SK-N-SH treated with all-trans-retinoic acid at 6 μM for 48 hours (cell line): Measurements from ENCODE around the gene NBPF1.
"Not testable (repeated sequence)": the region's sequence is repeated elsewhere in the genome, so short reads cannot be mapped to it uniquely, and the experiment has no call there.

Experiments used
- ATAC-seq: fragments of 200-7000 bp; cut with Tn5 transposase; 3 replicates; pipeline ENCODE4 v1.9.1; 2020; ENCODE audit warnings: mild to moderate bottlenecking, moderate library complexity
- ARNTL ChIP-seq: fragments of 450-650 bp; formaldehyde crosslinking; IDR thresholded peaks from 2 replicates; pipeline ENCODE4 v1.5.0; 2020; ENCODE audit warnings: low read depth, mild to moderate bottlenecking, moderate library complexity, borderline replicate concordance
- BACH2 ChIP-seq: fragments of 250-450 bp; sonication (Bioruptor Pico); IDR thresholded peaks from 2 replicates; pipeline ENCODE4 v1.9.0; 2021; ENCODE audit warnings: mild to moderate bottlenecking, borderline replicate concordance
- CSDC2 ChIP-seq: fragments of 250-450 bp; sonication (Bioruptor Pico); IDR thresholded peaks from 2 replicates; pipeline ENCODE4 v1.5.0; 2020; ENCODE audit warnings: mild to moderate bottlenecking, moderate library complexity
- ESRRG ChIP-seq: fragments of 250-450 bp; sonication (Bioruptor Pico); IDR thresholded peaks from 2 replicates; pipeline ENCODE4 v1.6.1; 2021; ENCODE audit warnings: mild to moderate bottlenecking
- GLIS3 ChIP-seq: fragments of 250-450 bp; sonication (Bioruptor Pico); IDR thresholded peaks from 2 replicates; pipeline ENCODE4 v1.5.0; 2020; ENCODE audit warnings: mild to moderate bottlenecking, moderate library complexity
- ISL1 ChIP-seq: fragments of 250-450 bp; sonication (Bioruptor Pico); IDR thresholded peaks from 2 replicates; pipeline ENCODE4 v2.1.2; 2022; ENCODE audit warnings: mild to moderate bottlenecking, moderate library complexity
- OSR1 ChIP-seq: fragments of 250-450 bp; sonication (Bioruptor Pico); IDR thresholded peaks from 2 replicates; pipeline ENCODE4 v1.8.0; 2022; ENCODE audit warnings: moderate library complexity, mild to moderate bottlenecking, inconsistent platforms
- PATZ1 ChIP-seq: fragments of 250-450 bp; sonication (Bioruptor Pico); IDR thresholded peaks from 2 replicates; pipeline ENCODE4 v1.8.0; 2020; ENCODE audit warnings: mild to moderate bottlenecking, moderate library complexity, borderline replicate concordance
- POU6F1 ChIP-seq: fragments of 250-450 bp; sonication (Bioruptor Pico); IDR thresholded peaks from 2 replicates; pipeline ENCODE4 v1.8.0; 2021; ENCODE audit warnings: low read depth, mild to moderate bottlenecking, moderate library complexity, borderline replicate concordance
- PPARA ChIP-seq: fragments of 250-450 bp; sonication (Bioruptor Pico); IDR thresholded peaks from 2 replicates; pipeline ENCODE4 v1.5.0; 2020; ENCODE audit warnings: mild to moderate bottlenecking, borderline replicate concordance
- RARB ChIP-seq: fragments of 250-450 bp; sonication (Bioruptor Pico); IDR thresholded peaks from 2 replicates; pipeline ENCODE4 v1.8.0; 2021; ENCODE audit warnings: mild to moderate bottlenecking, moderate library complexity
- SNAI2 ChIP-seq: fragments of 250-450 bp; sonication (Bioruptor Pico); IDR thresholded peaks from 2 replicates; pipeline ENCODE4 v1.5.0; 2020; ENCODE audit warnings: mild to moderate bottlenecking, moderate library complexity
- TSHZ2 ChIP-seq: fragments of 250-450 bp; sonication (Bioruptor Pico); IDR thresholded peaks from 2 replicates; pipeline ENCODE4 v1.5.0; 2020; ENCODE audit warnings: mild to moderate bottlenecking, moderate library complexity
- ZFP3 ChIP-seq: fragments of 250-450 bp; sonication (Bioruptor Pico); IDR thresholded peaks from 2 replicates; pipeline ENCODE4 v1.5.0; 2020; ENCODE audit warnings: mild to moderate bottlenecking, moderate library complexity
- ZFP30 ChIP-seq: fragments of 450-650 bp; formaldehyde crosslinking; IDR thresholded peaks from 2 replicates; pipeline ENCODE4 v1.5.0; 2022; ENCODE audit warnings: mild to moderate bottlenecking, moderate library complexity
- ZNF565 ChIP-seq: fragments of 450-650 bp; formaldehyde crosslinking; conservative IDR thresholded peaks from 2 replicates; pipeline ENCODE4 v1.5.0; 2020; ENCODE audit warnings: low read depth, mild to moderate bottlenecking, moderate library complexity
- ZNF70 ChIP-seq: fragments of 450-650 bp; formaldehyde crosslinking; IDR thresholded peaks from 2 replicates; pipeline ENCODE4 v1.5.0; 2020; ENCODE audit warnings: mild to moderate bottlenecking, moderate library complexity
- ZNF8 ChIP-seq: fragments of 450-650 bp; formaldehyde crosslinking; IDR thresholded peaks from 2 replicates; pipeline ENCODE4 v1.5.0; 2020; ENCODE audit warnings: mild to moderate bottlenecking, moderate library complexity

The NBPF1 gene

GRCh38 chr1:16625497-16626408 is 12.4 kb upstream of the NBPF1 start:
- TF ChIP-seq SNAI2, result no peak
- TF ChIP-seq, all 23 proteins: peak for 0
- ATAC-seq, result no peak

- not testable (repeated sequence) for ATAC-seq
These were observed 10.7 kb upstream of the NBPF1 start for GRCh38 chr1:16623812-16624719.

- ATAC-seq, result not testable (repeated sequence)
These were observed 10.0 kb upstream of the NBPF1 start for GRCh38 chr1:16623337-16623736.

- ATAC-seq, result not testable (repeated sequence)
These were observed 8.4 kb upstream of the NBPF1 start for GRCh38 chr1:16621681-16622315.

GRCh38 chr1:16621300-16621658 is 7.9 kb upstream of the NBPF1 start:
- ATAC-seq, result peak; percentile 29; the same call in 1 of the 3 replicates
- TF ChIP-seq ZFP30 (CRISPR knock-in tag) (no peak), ESRRG (no peak), POU6F1 (CRISPR knock-in tag) (no peak), CSDC2 (CRISPR knock-in tag) (0 out of 2 replicates have a peak, but pooled peaks have one; percentile 4), ISL1 (CRISPR knock-in tag) (no peak), GLIS3 (CRISPR knock-in tag) (no peak), SNAI2 (0 out of 2 replicates have a peak, but pooled peaks have one; percentile 5), ZNF565 (CRISPR knock-in tag) (no peak), ZNF70 (CRISPR knock-in tag) (no peak), OSR1 (CRISPR knock-in tag) (no peak), RARB (CRISPR knock-in tag) (no peak), TSHZ2 (CRISPR knock-in tag) (no peak)

GRCh38 chr1:16619803-16620501 is 6.6 kb upstream of the NBPF1 start:
- ATAC-seq, result not testable (repeated sequence)

GRCh38 chr1:16618719-16619118 is 5.4 kb upstream of the NBPF1 start:
- ATAC-seq, result no peak
- TF ChIP-seq PPARA (CRISPR knock-in tag), result no peak
- TF ChIP-seq ISL1 (CRISPR knock-in tag), result no peak
- no peak for TF ChIP-seq BACH2 (CRISPR knock-in tag)
- TF ChIP-seq ZFP3 (CRISPR knock-in tag), result no peak
- no peak for TF ChIP-seq ZFP30 (CRISPR knock-in tag)
- no peak for TF ChIP-seq ZNF565 (CRISPR knock-in tag)
- no peak for TF ChIP-seq GLIS3 (CRISPR knock-in tag)
- TF ChIP-seq PATZ1 (CRISPR knock-in tag), result no peak
- TF ChIP-seq ZNF8 (CRISPR knock-in tag), result no peak
- TF ChIP-seq ARNTL (CRISPR knock-in tag), result no peak
- TF ChIP-seq RARB (CRISPR knock-in tag), result no peak
- no peak for TF ChIP-seq TSHZ2 (CRISPR knock-in tag)
